Adrenal gland (tissue), 12 donors: Measurements from ENCODE around the gene USP38. TPM values are rescaled to one million over a fixed set of nuclear protein-coding genes. Genes with fewer than 3 reads are reported as not detected.

Source experiments
- DNase-seq, 7 donors: peaks; one replicate each; pipeline ENCODE4 v3.0.0-alpha.2; 2019 to 2020
- H3K27ac ChIP-seq, 5 donors: fragments of 200-600 bp; sonication (generic) in 4 of 5; 1 replicate in 3 of 5; 2 replicates in 2 of 5; pipeline versions ENCODE4 v1.5.1 to v1.8.0; 2016 to 2020; ENCODE audit warnings: mild to moderate bottlenecking in 1 of 5
- H3K27me3 ChIP-seq: fragments of 200-600 bp; 2 replicates; pipeline ENCODE4 v1.8.0; 2021
- H3K36me3 ChIP-seq, 2 donors: fragments of 200-600 bp; replicated peaks in 1 of 2; 1 replicate in 1 of 2; 2 replicates in 1 of 2; pipeline versions ENCODE4 v1.5.1 to v1.8.0; 2018 to 2022
- H3K4me1 ChIP-seq, 2 donors: fragments of 200-600 bp; replicated peaks in 1 of 2; 1 replicate in 1 of 2; 2 replicates in 1 of 2; pipeline versions ENCODE4 v1.5.1 to v1.8.0; 2018 to 2021
- H3K4me3 ChIP-seq, 4 donors: fragments of 200-600 bp; sonication (generic) in 3 of 4; one replicate each; pipeline ENCODE4 v1.5.1; 2016 to 2018
- H3K9me3 ChIP-seq, 3 donors: fragments of 200-600 bp; sonication (generic) in 1 of 3; replicated peaks in 1 of 3; 1 replicate in 2 of 3; 2 replicates in 1 of 3; pipeline versions ENCODE4 v1.5.1 to v1.8.0; 2016 to 2021
- POLR2A ChIP-seq, 2 donors: fragments of 450-650 bp; IDR thresholded peaks; one replicate each; pipeline ENCODE4 v1.6.1; 2017; ENCODE audit warnings: antibody characterized with exemption in 2 of 2, mild to moderate bottlenecking in 2 of 2, moderate library complexity in 1 of 2
- WGBS, 4 donors: extraction: QIAGEN DNeasy Blood & Tissue Kit in 2 of 4; methylation state at CpG; one replicate each; pipeline versions ENCODE4 v1.1.5 to v1.1.7; 2013 to 2017; 5-methylcytosine and 5-hydroxymethylcytosine counted together
- intact Hi-C, 2 donors: fragments of 100-400 bp; cut with DNase I; formaldehyde crosslinking; loops; one replicate each; pipeline versions ENCODE4 v1.14.1 to v1.15.0; 2022 to 2023
- polyA plus RNA-seq, 3 donors: library from polyadenylated mRNA; stranded (reverse); fragments of 200-250 nt in 2 of 3; fragments of 350-450 nt in 1 of 3; fragmentation: Illumina TruSeq in 1 of 3; extraction: RNeasy Lipid Tissue Mini Kit (QIAGEN cat#74804) in 1 of 3; gene quantifications; one replicate each; pipeline ENCODE4 v1.2.3, GENCODE V29; 2013 to 2014
- total RNA-seq, 9 donors: library from RNA; depleted of rRNA in 4 of 9; stranded (reverse); fragments of >200 nt in 4 of 9; fragments of 120-200 nt in 1 of 9; fragmentation: NEBNext Ultra II Directional in 1 of 9; extraction: Animal tissue kit (Norgen Biotek cat#: 25700) in 1 of 9; gene quantifications; one replicate each; pipeline versions ENCODE4 v1.1.0 to v1.2.4, GENCODE V29; 2013 to 2023
- TF ChIP-seq, protein P1 (sequence below), 6 experiments: fragments of 450-650 bp in 4 of 6; fragments of 200-600 bp in 2 of 6; sonication (generic) in 1 of 6; IDR thresholded peaks; 1 replicate in 5 of 6; 2 replicates in 1 of 6; pipeline versions ENCODE4 v1.5.1 to v1.8.0; 2016 to 2021; ENCODE audit warnings: antibody characterized with exemption in 6 of 6, mild to moderate bottlenecking in 2 of 6, moderate library complexity in 1 of 6
- donor health status: healthy with polysubstance abuse.
- donor health status: Bipolar disorder and iron deficiency.
- donor health status: DM: yes; HTN: yes; CAD: no.
- donor health status: DM: no; HTN: no; CAD: no.
- donor health status: DM: no; HTN: no; CAD: no.
- donor health status: DM: yes; HTN: yes; CAD: no.

USP38 gene
- total and polyA plus RNA-seq, 12 donors = 3.2 to 37.4 (median 20.2) TPM

- peak overlapping the region in 2 of 4 donors; percentile 77 to 78 for H3K4me3 ChIP-seq
- WGBS, 4 donors = 41 to 51% (median 44%) methylated on average over 9 of the region's 9 CpGs
- peaks cover 8 to 31% of the 10 kb centered on the region in 2 donors for H3K4me1 ChIP-seq
- no peak for DNase-seq
- H3K27ac ChIP-seq = peak overlapping the region in 4 of 5 donors; percentile 74 to 95 (median 90)
- no peak for TF ChIP-seq POLR2A (IDR thresholded peaks at IDR 0.05)
- TF ChIP-seq, protein P1, sequence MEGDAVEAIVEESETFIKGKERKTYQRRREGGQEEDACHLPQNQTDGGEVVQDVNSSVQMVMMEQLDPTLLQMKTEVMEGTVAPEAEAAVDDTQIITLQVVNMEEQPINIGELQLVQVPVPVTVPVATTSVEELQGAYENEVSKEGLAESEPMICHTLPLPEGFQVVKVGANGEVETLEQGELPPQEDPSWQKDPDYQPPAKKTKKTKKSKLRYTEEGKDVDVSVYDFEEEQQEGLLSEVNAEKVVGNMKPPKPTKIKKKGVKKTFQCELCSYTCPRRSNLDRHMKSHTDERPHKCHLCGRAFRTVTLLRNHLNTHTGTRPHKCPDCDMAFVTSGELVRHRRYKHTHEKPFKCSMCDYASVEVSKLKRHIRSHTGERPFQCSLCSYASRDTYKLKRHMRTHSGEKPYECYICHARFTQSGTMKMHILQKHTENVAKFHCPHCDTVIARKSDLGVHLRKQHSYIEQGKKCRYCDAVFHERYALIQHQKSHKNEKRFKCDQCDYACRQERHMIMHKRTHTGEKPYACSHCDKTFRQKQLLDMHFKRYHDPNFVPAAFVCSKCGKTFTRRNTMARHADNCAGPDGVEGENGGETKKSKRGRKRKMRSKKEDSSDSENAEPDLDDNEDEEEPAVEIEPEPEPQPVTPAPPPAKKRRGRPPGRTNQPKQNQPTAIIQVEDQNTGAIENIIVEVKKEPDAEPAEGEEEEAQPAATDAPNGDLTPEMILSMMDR (IDR thresholded peaks at IDR 0.05) = no peak
- no peaks in the 10 kb centered on the region for H3K36me3 ChIP-seq
- no peaks in the 10 kb centered on the region for H3K9me3 ChIP-seq
- no peaks in the 10 kb centered on the region for H3K27me3 ChIP-seq
- intact Hi-C loops = no loop called here
Observed at GRCh38 chr4:143183513-143184216, 1.1 kb upstream of the USP38 start.

DNA sequence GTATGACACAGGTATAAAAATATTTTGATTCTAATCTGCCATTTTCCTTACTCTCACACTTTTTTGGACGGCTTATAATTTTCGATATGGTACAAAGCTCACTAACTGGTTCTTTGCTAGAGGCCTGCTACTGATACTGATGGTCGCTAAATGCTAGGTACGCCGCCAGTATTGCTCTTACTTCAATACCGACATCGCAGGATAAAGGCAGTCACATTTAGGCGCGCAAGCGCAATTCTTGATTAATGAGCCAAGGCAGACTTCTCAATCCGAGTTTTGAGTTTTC lies 557 bp upstream of the USP38 start:
- Histone ChIP-seq H3K27me3 (no peaks in the 10 kb centered on the region), H3K4me3 (peak overlapping the region; percentile 40 to 78 (median 65)), H3K36me3 (no peaks in the 10 kb centered on the region), H3K4me1 (peaks cover 13 to 36% of the 10 kb centered on the region in 2 donors), H3K9me3 (no peaks in the 10 kb centered on the region), H3K27ac (peak overlapping the region; percentile 74 to 95 (median 90))
- intact Hi-C loops = no loop called here
- TF ChIP-seq POLR2A (IDR thresholded peaks at IDR 0.05) = no peak
- TF ChIP-seq, protein P1 (IDR thresholded peaks at IDR 0.05) = no peak
- 0 to 1% (median 1%) methylated on average over 11 of the region's 11 CpGs for WGBS, 4 donors
- no peak for DNase-seq

DNA sequence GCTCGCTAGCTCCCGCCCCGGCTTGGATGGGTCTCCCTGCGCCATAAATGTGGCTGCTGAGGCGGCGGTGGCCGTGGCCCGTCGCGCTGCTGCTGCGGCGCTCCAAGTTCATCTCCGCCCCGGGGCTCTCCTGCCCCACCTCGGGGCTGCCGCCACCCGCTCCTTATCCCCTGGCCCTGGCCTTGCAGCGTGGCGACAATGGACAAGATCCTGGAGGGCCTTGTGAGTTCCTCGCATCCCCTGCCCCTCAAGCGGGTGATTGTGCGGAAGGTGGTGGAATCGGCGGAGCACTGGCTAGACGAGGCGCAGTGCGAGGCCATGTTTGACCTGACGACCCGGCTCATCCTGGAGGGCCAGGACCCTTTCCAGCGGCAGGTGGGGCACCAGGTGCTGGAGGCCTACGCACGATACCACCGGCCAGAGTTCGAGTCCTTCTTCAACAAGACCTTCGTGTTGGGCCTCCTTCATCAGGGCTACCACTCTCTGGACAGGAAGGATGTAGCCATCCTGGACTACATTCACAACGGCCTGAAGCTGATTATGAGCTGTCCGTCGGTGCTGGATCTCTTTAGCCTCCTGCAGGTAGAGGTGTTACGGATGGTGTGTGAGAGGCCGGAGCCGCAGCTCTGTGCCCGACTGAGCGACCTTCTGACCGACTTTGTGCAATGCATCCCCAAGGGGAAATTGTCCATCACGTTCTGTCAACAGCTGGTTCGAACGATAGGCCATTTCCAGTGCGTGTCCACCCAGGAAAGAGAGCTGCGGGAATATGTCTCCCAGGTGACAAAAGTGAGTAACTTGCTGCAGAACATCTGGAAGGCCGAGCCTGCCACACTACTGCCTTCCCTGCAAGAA lies 763 bp downstream of the USP38 start:
- TF ChIP-seq, protein P1 (IDR thresholded peaks at IDR 0.05) = no peak
- TF ChIP-seq POLR2A (IDR thresholded peaks at IDR 0.05) = no peak
- intact Hi-C loops = no loop called here
- H3K27me3 ChIP-seq = no peaks in the 10 kb centered on the region
- H3K27ac ChIP-seq = peak overlapping the region; percentile 74 to 95 (median 90)
- peak in 4 of 7 donors; percentile 23 to 62 (median 43) for DNase-seq
- H3K4me3 ChIP-seq = peak overlapping the region; percentile 77 to 89 (median 83)
- WGBS, 4 donors = 0 to 11% (median 1%) methylated on average over 1 to 50 of the region's 50 CpGs
- H3K4me1 ChIP-seq = peaks cover 14 to 49% of the 10 kb centered on the region in 2 donors
- H3K36me3 ChIP-seq = no peaks in the 10 kb centered on the region
- H3K9me3 ChIP-seq = no peaks in the 10 kb centered on the region

DNA sequence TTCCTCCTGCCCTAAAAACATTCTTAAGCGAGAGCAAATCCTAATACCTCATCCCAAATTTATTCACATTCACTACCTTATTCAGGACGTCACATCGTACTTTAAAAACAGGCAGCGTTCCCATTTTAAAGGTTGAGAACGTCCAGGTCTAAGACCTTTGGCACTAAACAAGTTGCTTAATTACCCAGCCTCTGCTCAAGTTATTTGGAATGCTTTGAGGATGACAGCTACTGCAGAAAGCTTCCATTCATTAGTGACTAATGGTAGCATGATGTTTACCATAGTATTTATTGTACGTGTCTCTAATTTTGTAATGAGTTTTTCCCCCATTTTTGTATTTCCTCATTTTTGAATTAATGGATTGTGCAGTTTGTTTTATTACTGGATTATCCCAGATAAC lies 1.5 kb downstream of the USP38 start:
- Histone ChIP-seq H3K4me3 (peak overlapping the region in 3 of 4 donors; percentile 77 to 89 (median 78)), H3K4me1 (peaks cover 14 to 57% of the 10 kb centered on the region in 2 donors), H3K27ac (peak overlapping the region in 4 of 5 donors; percentile 35 to 95 (median 90)), H3K9me3 (no peaks in the 10 kb centered on the region), H3K36me3 (no peaks in the 10 kb centered on the region), H3K27me3 (no peaks in the 10 kb centered on the region)
- no peak for DNase-seq
- WGBS, 4 donors = 3 to 5% (median 4%) methylated on average over 6 of the region's 6 CpGs
- TF ChIP-seq POLR2A (IDR thresholded peaks at IDR 0.05) = no peak
- TF ChIP-seq, protein P1 (IDR thresholded peaks at IDR 0.05) = no peak
- intact Hi-C loops = no loop called here
